IMR-90 (cell line): ENCODE results near the gene CNPY2. TPM values are rescaled to one million over a fixed set of nuclear protein-coding genes. Genes with fewer than 3 reads are reported as not detected.

ENCODE experiments used
- ATAC-seq: fragments of 200-7000 bp; cut with Tn5 transposase; 2 replicates; pipeline ENCODE4 v1.9.1; 2020; ENCODE audit warnings: low read depth, mild to moderate bottlenecking, moderate library complexity
- BruUV-seq: library from RNA; stranded (reverse); fragments of 400-500 nt; replicated peaks from 2 replicates; lab custom pipeline; 2021; lab: Mats Ljungman, UMichigan
- CTCF ChIA-PET: fragments of 300-600 bp; formaldehyde crosslinking; extraction: SDS; loops from one replicate; lab custom pipeline; 2021; ENCODE audit warnings: antibody characterized with exemption; lab: Yijun Ruan, JAX
- POLR2A ChIA-PET: fragments of 300-600 bp; sonication (Branson Sonifier 250); formaldehyde crosslinking; loops from one replicate; lab custom pipeline; 2022; ENCODE audit warnings: antibody characterized with exemption; ENCODE audit not compliant: unreplicated experiment; lab: Charles Lee
- DNase-seq: peaks from one replicate; pipeline ENCODE4 v3.0.0; 2013
- H2AFZ ChIP-seq: replicated peaks from 2 replicates; pipeline ENCODE3; 2013; ENCODE audit warnings: low read length, mild to moderate bottlenecking; ENCODE audit not compliant: poor library complexity
- H2AK5ac ChIP-seq: 2 replicates; pipeline ENCODE4 v1.6.1; 2013; ENCODE audit warnings: low read depth, low read length, inconsistent platforms
- H2AK9ac ChIP-seq: replicated peaks from 2 replicates; pipeline ENCODE3; 2013; ENCODE audit warnings: mild to moderate bottlenecking, low read depth, low read length, moderate library complexity; ENCODE audit not compliant: poor library complexity
- H2BK120ac ChIP-seq: 2 replicates; pipeline ENCODE4 v1.6.1; 2013; ENCODE audit warnings: low read depth, low read length, inconsistent platforms
- H2BK15ac ChIP-seq: 3 replicates; pipeline ENCODE4 v1.6.1; 2013; ENCODE audit warnings: low read depth, low read length, inconsistent platforms
- H2BK20ac ChIP-seq: 2 replicates; pipeline ENCODE4 v1.6.1; 2013; ENCODE audit warnings: low read depth, mild to moderate bottlenecking, inconsistent platforms, low read length, moderate library complexity
- H2BK5ac ChIP-seq: 2 replicates; pipeline ENCODE4 v1.6.1; 2013; ENCODE audit warnings: mild to moderate bottlenecking, low read depth, low read length, inconsistent platforms; ENCODE audit not compliant: poor library complexity, severe bottlenecking
- H3K14ac ChIP-seq: replicated peaks from 2 replicates; pipeline ENCODE4 v1.6.1; 2013; ENCODE audit warnings: low read depth, low read length, inconsistent platforms
- H3K18ac ChIP-seq: 2 replicates; pipeline ENCODE4 v1.6.1; 2013; ENCODE audit warnings: low read depth, low read length, control low read depth
- H3K23ac ChIP-seq: 2 replicates; pipeline ENCODE4 v1.6.1; 2013; ENCODE audit warnings: low read depth, low read length, inconsistent platforms
- H3K27ac ChIP-seq: 2 replicates; pipeline ENCODE4 v1.5.1; 2013; ENCODE audit warnings: mild to moderate bottlenecking, control low read depth, low read length; ENCODE audit not compliant: insufficient read depth
- H3K27me3 ChIP-seq: 2 replicates; pipeline ENCODE4 v1.6.1; 2013; ENCODE audit warnings: low read length; ENCODE audit not compliant: control insufficient read depth, insufficient read depth
- H3K36me3 ChIP-seq: 2 replicates; pipeline ENCODE4 v1.6.1; 2013; ENCODE audit warnings: low read length, mixed read lengths; ENCODE audit not compliant: control insufficient read depth, insufficient read depth
- H3K4ac ChIP-seq: 2 replicates; pipeline ENCODE4 v1.6.1; 2013; ENCODE audit warnings: low read depth, low read length, inconsistent platforms
- H3K4me1 ChIP-seq: 2 replicates; pipeline ENCODE4 v1.6.1; 2013; ENCODE audit warnings: low read length, mixed read lengths; ENCODE audit not compliant: control insufficient read depth, insufficient read depth
- H3K4me2 ChIP-seq: 2 replicates; pipeline ENCODE4 v1.6.1; 2013; ENCODE audit warnings: low read depth, mild to moderate bottlenecking, control low read depth, low read length, moderate library complexity
- H3K4me3 ChIP-seq: 2 replicates; pipeline ENCODE4 v1.5.1; 2013; ENCODE audit warnings: low read depth, mild to moderate bottlenecking, control low read depth, low read length, moderate library complexity; ENCODE audit not compliant: insufficient read depth
- H3K56ac ChIP-seq: 2 replicates; pipeline ENCODE4 v1.6.1; 2013; ENCODE audit warnings: low read length, inconsistent platforms; ENCODE audit not compliant: insufficient read depth; ENCODE audit errors: extremely low read depth
- H3K79me1 ChIP-seq, 2 experiments: 2 replicates each; pipeline ENCODE4 v1.6.1; 2013; ENCODE audit warnings: low read length in 2 of 2, inconsistent platforms in 1 of 2, low read depth in 1 of 2
- H3K9ac ChIP-seq: 2 replicates; pipeline ENCODE4 v1.6.1; 2013; ENCODE audit warnings: low read depth, low read length, control low read depth
- H3K9me1 ChIP-seq: 2 replicates; pipeline ENCODE4 v1.6.1; 2013; ENCODE audit warnings: low read length, inconsistent platforms; ENCODE audit not compliant: insufficient read depth
- H3K9me3 ChIP-seq: 2 replicates; pipeline ENCODE4 v1.6.1; 2013; ENCODE audit warnings: low read length; ENCODE audit not compliant: control insufficient read depth, insufficient read depth
- H4K20me1 ChIP-seq: 2 replicates; pipeline ENCODE4 v1.6.1; 2013; ENCODE audit warnings: low read length, inconsistent platforms; ENCODE audit not compliant: insufficient read depth
- H4K5ac ChIP-seq: 2 replicates; pipeline ENCODE4 v1.6.1; 2013; ENCODE audit warnings: mild to moderate bottlenecking, low read depth, low read length, control low read depth
- H4K8ac ChIP-seq, 2 experiments: 2 replicates each; pipeline ENCODE4 v1.6.1; 2013; ENCODE audit warnings: low read depth in 2 of 2, low read length in 2 of 2, control low read depth in 1 of 2, inconsistent platforms in 1 of 2
- H4K91ac ChIP-seq: 2 replicates; pipeline ENCODE4 v1.6.1; 2013; ENCODE audit warnings: low read depth, low read length, inconsistent platforms; ENCODE audit not compliant: insufficient read depth
- CEBPB ChIP-seq: IDR thresholded peaks from 2 replicates; pipeline ENCODE4 v1.6.1; 2012; ENCODE audit warnings: low read depth, low read length, improper control_type of control experiment
- CTCF ChIP-seq: conservative IDR thresholded peaks from 2 replicates; pipeline ENCODE4 v1.5.1; 2012; ENCODE audit warnings: mild to moderate bottlenecking, low read depth, low read length, improper control_type of control experiment
- ELK1 ChIP-seq: fragments of 150-350 bp; IDR thresholded peaks from 2 replicates; pipeline ENCODE4 v1.6.1; 2016; ENCODE audit warnings: low read depth, mild to moderate bottlenecking, low read length, moderate library complexity, borderline replicate concordance
- FOS ChIP-seq: fragments of 150-350 bp; IDR thresholded peaks from 2 replicates; pipeline ENCODE4 v1.6.1; 2016; ENCODE audit warnings: low read depth, low read length
- MXI1 ChIP-seq: IDR thresholded peaks from 2 replicates; pipeline ENCODE4 v1.6.1; 2012; ENCODE audit warnings: low read depth, mild to moderate bottlenecking, low read length, moderate library complexity, borderline replicate concordance
- NFE2L2 ChIP-seq: fragments of 150-350 bp; IDR thresholded peaks from 2 replicates; pipeline ENCODE4 v1.6.1; 2016; ENCODE audit warnings: low read depth, mild to moderate bottlenecking, low read length
- WGBS, 2 experiments: methylation state at CpG; one replicate each; pipeline versions ENCODE4 v1.1.5 to v1.1.7; 2013; ENCODE audit warnings: missing lambda C conversion rate in 2 of 2; ENCODE audit not compliant: insufficient read length in 1 of 2; ENCODE audit errors: extremely low coverage in 2 of 2; 5-methylcytosine and 5-hydroxymethylcytosine counted together
- dilution Hi-C: fragments of 300-500 bp; cut with HindIII; formaldehyde crosslinking; loops from one replicate; pipeline ENCODE4 v1.14.3; 2018; ENCODE audit warnings: low sequenced_read_pairs; ENCODE audit not compliant: unreplicated experiment
- in situ Hi-C: fragments of 300-500 bp; cut with MboI; formaldehyde crosslinking; loops from 3 replicates; pipeline ENCODE4 v1.14.3; 2019; ENCODE audit warnings: low sequenced_read_pairs, inconsistent platforms, mixed read lengths
- intact Hi-C: fragments of 100-400 bp; cut with micrococcal nuclease; formaldehyde crosslinking; loops from 2 replicates; pipeline ENCODE4 v1.10.0; 2022
- polyA plus RNA-seq, 3 experiments: library from polyadenylated mRNA; depleted of rRNA; stranded (reverse); fragments of >200 nt; gene quantifications; 2 replicates each; pipeline ENCODE4 v1.2.3, GENCODE V29; 2012; ENCODE audit warnings: low replicate concordance in 1 of 3
- total RNA-seq: library from RNA; depleted of rRNA; stranded (reverse); fragments of >200 nt; gene quantifications from 2 replicates; pipeline ENCODE4 v1.2.3, GENCODE V29; 2012

CNPY2 gene
- total and polyA plus RNA-seq, 2 of the 4 experiments (the other 2 are of a cell fraction) = 65.2 to 175 TPM

DNA sequence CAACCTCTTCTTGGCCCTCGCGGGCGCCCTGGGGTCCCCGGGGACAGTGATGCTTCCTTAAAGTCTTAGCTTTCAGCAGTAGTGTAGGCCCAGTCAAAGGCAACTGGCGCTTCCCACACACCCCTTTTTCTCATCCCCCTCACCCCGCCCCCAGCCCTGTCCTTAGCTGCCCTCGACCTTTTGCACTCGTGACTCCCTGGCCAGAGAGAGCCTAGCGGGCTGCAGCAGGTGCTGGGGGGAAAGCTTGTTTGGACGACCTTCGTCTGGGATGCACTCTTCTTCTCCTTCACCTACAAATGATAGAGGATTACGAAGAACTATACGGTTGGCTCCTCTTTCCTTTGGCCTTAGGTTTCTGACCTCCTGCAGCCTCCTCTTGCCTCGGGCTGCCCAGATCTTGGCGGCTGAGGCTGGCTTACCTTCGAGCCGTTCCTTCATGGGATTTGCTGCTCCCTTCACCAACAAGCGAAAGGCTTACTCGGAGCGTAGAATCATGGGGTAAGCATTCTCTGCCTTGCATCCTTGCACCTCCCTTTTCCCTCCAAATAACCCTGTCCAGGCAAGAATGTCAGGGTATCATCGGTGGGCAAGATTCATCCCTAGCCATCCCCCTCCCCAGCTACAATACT lies 48.2 kb downstream of the CNPY2 start:
- H3K9ac ChIP-seq = peak overlapping the region; percentile 41
- H2AFZ ChIP-seq = peak overlapping the region; percentile 100
- H3K27ac ChIP-seq = peak overlapping the region; percentile 42
- H2BK15ac ChIP-seq = no peak overlapping the region
- no peak overlapping the region for H3K18ac ChIP-seq
- CTCF ChIA-PET = interaction anchor here (1.4 kb wide), 1 partner anchor 34 kb away, joined by 4 read pairs; no protein-coding TSS in a partner anchor
- no peaks in the 10 kb centered on the region for H3K27me3 ChIP-seq
- H2BK120ac ChIP-seq = no peak overlapping the region
- H3K36me3 ChIP-seq = peaks cover 11% of the 10 kb centered on the region
- no peak overlapping the region; the same call in 1 of the 2 replicates for H4K91ac ChIP-seq
- 30% methylated on average over 2 of the region's 21 CpGs; no CpG with 5 or more reads in 1 of the 2 experiments for WGBS, 2 experiments
- H2AK5ac ChIP-seq = peak overlapping the region; percentile 34; the same call in 1 of the 2 replicates
- H4K5ac ChIP-seq = 0 out of 2 replicates have a peak overlapping the region, but pooled peaks have one; percentile 12
- no peak overlapping the region for H2BK5ac ChIP-seq
- peak overlapping the region; percentile 24; the same call in 1 of the 2 replicates for H3K4ac ChIP-seq
- no peaks in the 10 kb centered on the region for H3K9me3 ChIP-seq
- peak; percentile 1; the same call in 1 of the 2 replicates for ATAC-seq
- in situ Hi-C loops (no loop called here), dilution Hi-C loops (no loop called here), intact Hi-C loops (loop anchor here (2.0 kb wide), 1 partner anchor 197 kb away; no protein-coding TSS in a partner anchor)
- no peak overlapping the region for H2BK20ac ChIP-seq
- TF ChIP-seq ELK1 (no peak), NFE2L2 (no peak), CTCF (no peak), MXI1 (no peak), FOS (no peak), CEBPB (no peak)
- H3K14ac ChIP-seq = no peak overlapping the region
- no TSS peak for BruUV-seq
- POLR2A ChIA-PET = no interaction called here
- peak overlapping the region; percentile 27; the same call in 1 of the 2 replicates for H3K56ac ChIP-seq
- no peaks in the 10 kb centered on the region for H4K20me1 ChIP-seq
- DNase-seq = no peak
- peak overlapping the region; percentile 33 to 83; a peak in 3 of 4 replicates for H4K8ac ChIP-seq
- peaks cover 7% of the 10 kb centered on the region; the same call in 1 of the 2 replicates for H3K4me1 ChIP-seq
- H3K9me1 ChIP-seq = peaks cover 7% of the 10 kb centered on the region; the same call in 1 of the 2 replicates
- 0 out of 2 replicates have a peak overlapping the region, but pooled peaks have one; percentile 25 for H3K23ac ChIP-seq
- H3K4me3 ChIP-seq = peak overlapping the region; percentile 61
- H3K4me2 ChIP-seq = peak overlapping the region; percentile 79
- H2AK9ac ChIP-seq = peak overlapping the region; percentile 88
- peaks cover 0 to 21% of the 10 kb centered on the region in 2 experiments; a peak in 2 of 4 replicates for H3K79me1 ChIP-seq
